MM.1S (cell line): ENCODE data around the gene FCHSD2.

Source experiments
- EZH2 ChIP-seq: fragments of 300-600 bp; sonication (generic); optimal IDR thresholded peaks from 2 replicates; pipeline ENCODE3; 2017; ENCODE audit warnings: low read depth, mild to moderate bottlenecking, antibody characterized with exemption, low read length, mixed read lengths
- TF ChIP-seq, protein P1 (sequence below): fragments of 300-600 bp; sonication (generic); IDR thresholded peaks from 2 replicates; pipeline ENCODE4 v1.5.1; 2016; ENCODE audit warnings: antibody characterized with exemption, low read length, mixed read lengths

DNA sequence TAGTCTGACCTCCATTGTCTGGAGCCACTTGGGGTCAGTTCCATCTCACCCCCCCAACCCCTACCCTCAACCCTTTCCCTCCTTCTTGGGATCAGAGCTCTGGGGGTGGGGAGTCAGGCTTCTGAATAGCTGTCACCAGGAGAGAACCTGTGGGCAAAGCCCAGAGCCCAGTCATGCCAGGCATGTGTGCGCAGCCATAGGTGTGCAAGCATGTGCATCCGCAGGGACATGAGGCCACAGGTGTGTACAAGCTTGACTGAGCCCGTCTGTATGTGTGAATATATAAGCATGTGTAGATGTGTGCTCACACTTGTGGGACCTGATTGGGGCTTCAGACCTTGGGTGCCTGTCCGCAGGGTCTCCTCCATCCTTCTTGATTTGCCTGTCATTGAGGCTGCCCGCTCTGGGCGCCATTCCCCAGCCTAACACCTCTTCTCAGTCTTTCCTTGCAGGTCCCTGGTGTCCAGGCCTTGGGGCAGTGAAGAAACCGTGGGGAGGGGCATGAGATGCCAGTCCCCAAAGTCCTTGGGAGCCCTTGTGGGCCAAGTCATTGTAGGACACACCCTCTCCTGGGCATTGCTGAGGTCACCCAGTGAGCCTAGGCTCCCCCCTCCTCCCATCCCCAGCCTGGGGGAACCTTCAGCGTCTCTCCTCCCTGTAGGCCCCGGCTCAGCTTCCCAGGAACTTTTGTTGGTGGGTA lies 318.9 kb downstream of the FCHSD2 start:
- TF ChIP-seq, protein P1, sequence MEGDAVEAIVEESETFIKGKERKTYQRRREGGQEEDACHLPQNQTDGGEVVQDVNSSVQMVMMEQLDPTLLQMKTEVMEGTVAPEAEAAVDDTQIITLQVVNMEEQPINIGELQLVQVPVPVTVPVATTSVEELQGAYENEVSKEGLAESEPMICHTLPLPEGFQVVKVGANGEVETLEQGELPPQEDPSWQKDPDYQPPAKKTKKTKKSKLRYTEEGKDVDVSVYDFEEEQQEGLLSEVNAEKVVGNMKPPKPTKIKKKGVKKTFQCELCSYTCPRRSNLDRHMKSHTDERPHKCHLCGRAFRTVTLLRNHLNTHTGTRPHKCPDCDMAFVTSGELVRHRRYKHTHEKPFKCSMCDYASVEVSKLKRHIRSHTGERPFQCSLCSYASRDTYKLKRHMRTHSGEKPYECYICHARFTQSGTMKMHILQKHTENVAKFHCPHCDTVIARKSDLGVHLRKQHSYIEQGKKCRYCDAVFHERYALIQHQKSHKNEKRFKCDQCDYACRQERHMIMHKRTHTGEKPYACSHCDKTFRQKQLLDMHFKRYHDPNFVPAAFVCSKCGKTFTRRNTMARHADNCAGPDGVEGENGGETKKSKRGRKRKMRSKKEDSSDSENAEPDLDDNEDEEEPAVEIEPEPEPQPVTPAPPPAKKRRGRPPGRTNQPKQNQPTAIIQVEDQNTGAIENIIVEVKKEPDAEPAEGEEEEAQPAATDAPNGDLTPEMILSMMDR: no peak
- TF ChIP-seq EZH2: no peak
